Astrocyte of the spinal cord (primary cell): ENCODE measurements around the gene PRSS36.
A peak's percentile ranks its signal among the peaks of the same experiment; 100 is the strongest.

ENCODE experiments used
- DNase-seq: peaks from one replicate; pipeline ENCODE4 v3.0.0; 2011; ENCODE audit warnings: low read depth, low spot score
- H3K4me3 ChIP-seq: 2 replicates; pipeline ENCODE4 v1.5.1; 2011; ENCODE audit warnings: low read depth, mild to moderate bottlenecking, low read length, moderate library complexity
- CTCF ChIP-seq: IDR thresholded peaks from 2 replicates; pipeline ENCODE4 v1.5.1; 2012; ENCODE audit warnings: low read depth, mild to moderate bottlenecking, low read length, inconsistent platforms
- in situ Hi-C: cut with HindIII; loops from 2 replicates; pipeline ENCODE4 v1.10.0; 2017; ENCODE audit warnings: low sequenced_read_pairs

Gene PRSS36

GRCh38 chr16:31184888-31185287 lies 35.0 kb upstream of the PRSS36 start:
- no peak overlapping the region for H3K4me3 ChIP-seq
- no peak for TF ChIP-seq CTCF
- in situ Hi-C loops: loop anchor here (25.0 kb wide), 1 partner anchor 277 kb away; the partner anchor contains the start of genes ARMC5 and TGFB1I1
- DNase-seq: no peak

GRCh38 chr16:31183432-31184428 lies 33.9 kb upstream of the PRSS36 start:
- TF ChIP-seq CTCF: no peak
- DNase-seq: no peak
- in situ Hi-C loops: loop anchor here (25.0 kb wide), 1 partner anchor 279 kb away; the partner anchor contains the start of genes ARMC5 and TGFB1I1
- H3K4me3 ChIP-seq: no peak overlapping the region

- H3K4me3 ChIP-seq: peak overlapping the region; percentile 98
- no peak for DNase-seq
- in situ Hi-C loops: loop anchor here (25.0 kb wide), 1 partner anchor 280 kb away; the partner anchor contains the start of genes ARMC5 and TGFB1I1
- TF ChIP-seq CTCF: no peak
Measured at GRCh38 chr16:31182391-31182790, 32.5 kb upstream of the PRSS36 start.

- DNase-seq: peak; percentile 26
- TF ChIP-seq CTCF: no peak
- in situ Hi-C loops: loop anchor here (25.0 kb wide), 1 partner anchor 281 kb away; the partner anchor contains the start of genes ARMC5 and TGFB1I1
- peak overlapping the region; percentile 98 for H3K4me3 ChIP-seq
Measured at GRCh38 chr16:31181102-31181830, 31.4 kb upstream of the PRSS36 start.

GRCh38 chr16:31179747-31180459 lies 30.0 kb upstream of the PRSS36 start, which contains the start of gene FUS:
FUS (plus strand) TSS chr16:31180139; CDS start chr16:31180215, 76 bp downstream.
- H3K4me3 ChIP-seq: peak within 1 kb of the TSS; percentile 98
- TF ChIP-seq CTCF: no peak
- in situ Hi-C loops: loop anchor here (25.0 kb wide), 1 partner anchor 282 kb away; the partner anchor contains the start of genes ARMC5 and TGFB1I1
- peak; percentile 89 for DNase-seq
